SW 1271 (cell line): Measurements from ENCODE around the gene UBE2E2.
"Not testable (repeated sequence)": the region's sequence is repeated elsewhere in the genome, so short reads cannot be mapped to it uniquely, and the experiment has no call there.

Source experiments
- DNase-seq, 2 experiments: peaks; one replicate each; lab custom pipeline; 2025; lab: John Stamatoyannopoulos, UW

UBE2E2 gene

GRCh38 chr3:23588547-23588946 is 385.4 kb downstream of the UBE2E2 start:
- no peak for DNase-seq

GRCh38 chr3:23589602-23590001 is 386.5 kb downstream of the UBE2E2 start:
- no peak for DNase-seq

GRCh38 chr3:23590424-23591273 is 387.5 kb downstream of the UBE2E2 start:
- no peak for DNase-seq

GRCh38 chr3:23591374-23591773 is 388.2 kb downstream of the UBE2E2 start:
- no peak for DNase-seq

- no peak for DNase-seq
Observed at GRCh38 chr3:23592961-23593931, 390.1 kb downstream of the UBE2E2 start.

GRCh38 chr3:23594066-23594465 is 390.9 kb downstream of the UBE2E2 start:
- DNase-seq, result no peak

- no peak for DNase-seq
Observed at GRCh38 chr3:23594894-23595670, 392.0 kb downstream of the UBE2E2 start.

- DNase-seq, result no peak
Observed at GRCh38 chr3:23595851-23596250, 392.7 kb downstream of the UBE2E2 start.

- peak; percentile 35 to 36 for DNase-seq
Observed at GRCh38 chr3:23600167-23600871, 397.2 kb downstream of the UBE2E2 start.

- DNase-seq, result no peak
Observed at GRCh38 chr3:23601091-23601822, 398.1 kb downstream of the UBE2E2 start.

GRCh38 chr3:23602971-23603370 is 399.8 kb downstream of the UBE2E2 start:
- DNase-seq, result no peak

GRCh38 chr3:23607184-23607847 is 404.2 kb downstream of the UBE2E2 start:
- DNase-seq, result no peak

GRCh38 chr3:23608650-23609049 is 405.5 kb downstream of the UBE2E2 start:
- no peak for DNase-seq

GRCh38 chr3:23611737-23612295 is 408.7 kb downstream of the UBE2E2 start:
- DNase-seq, result no peak

GRCh38 chr3:23612296-23612891 is 409.3 kb downstream of the UBE2E2 start:
- DNase-seq, result no peak

GRCh38 chr3:23615068-23615467 is 411.9 kb downstream of the UBE2E2 start:
- no peak for DNase-seq

GRCh38 chr3:23618475-23618874 is 415.3 kb downstream of the UBE2E2 start:
- not testable (repeated sequence) for DNase-seq

- DNase-seq, result no peak
Observed at GRCh38 chr3:23619705-23620637, 416.8 kb downstream of the UBE2E2 start.
